ENCODE measurements around the gene RUNX1.

GRCh38 chr21:35006771-35007170 lies 42.3 kb downstream of the RUNX1 start:
- TF ChIP-seq POLR2A (IDR thresholded peaks at IDR 0.05; ENCODE audit: low read length): no peak
- no peak for TF ChIP-seq GATA1 (IDR thresholded peaks at IDR 0.05; ENCODE audit: low read depth, low read length)

Measured in erythroblast (primary cell).